Skeletal muscle satellite cell (primary cell): ENCODE measurements around the gene TTLL4.

Source experiments
- H3K27me3 ChIP-seq: 2 replicates; pipeline ENCODE4 v1.7.0; 2013; ENCODE audit warnings: low read length; ENCODE audit not compliant: control insufficient read depth, insufficient read depth
- H3K36me3 ChIP-seq: 2 replicates; pipeline ENCODE4 v1.7.0; 2013; ENCODE audit warnings: mild to moderate bottlenecking, control low read depth, low read length; ENCODE audit not compliant: insufficient read depth
- H3K4me1 ChIP-seq: 2 replicates; pipeline ENCODE4 v1.7.0; 2013; ENCODE audit warnings: low read length; ENCODE audit not compliant: control insufficient read depth, insufficient read depth
- H3K4me2 ChIP-seq: 2 replicates; pipeline ENCODE4 v1.7.0; 2013; ENCODE audit warnings: mild to moderate bottlenecking, low read length
- H3K4me3 ChIP-seq: 2 replicates; pipeline ENCODE4 v1.7.0; 2013; ENCODE audit warnings: low read length
- H3K9ac ChIP-seq: 2 replicates; pipeline ENCODE4 v1.7.0; 2013; ENCODE audit warnings: mild to moderate bottlenecking, low read depth, low read length, moderate library complexity
- H3K9me3 ChIP-seq: replicated peaks from 2 replicates; pipeline ENCODE4 v1.7.0; 2013; ENCODE audit warnings: mild to moderate bottlenecking, control low read depth, low read length

The TTLL4 gene

DNA sequence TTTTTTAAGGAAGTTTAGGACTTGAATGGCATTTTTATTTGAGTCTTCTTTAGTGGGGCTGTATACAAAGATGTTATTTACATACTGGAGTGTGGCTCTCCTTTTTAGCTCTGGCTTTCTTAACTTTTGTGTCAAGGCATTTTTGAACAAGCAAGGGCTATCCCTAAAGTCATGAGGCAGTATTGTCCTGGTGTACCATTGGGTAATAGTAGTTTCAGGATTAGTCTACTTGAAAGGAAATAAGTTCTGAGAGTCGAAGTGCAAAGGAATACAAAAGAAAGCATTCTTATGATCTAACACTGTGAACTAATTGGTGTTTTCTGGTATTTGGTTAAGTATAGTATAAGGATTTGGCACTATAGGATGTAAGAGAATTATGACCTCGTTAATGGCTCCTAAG lies 69.4 kb downstream of the TTLL4 start:
- Histone ChIP-seq H3K36me3 (peaks cover 2% of the 10 kb centered on the region), H3K4me2 (no peak overlapping the region), H3K9ac (no peak overlapping the region), H3K4me3 (no peak overlapping the region), H3K27me3 (peaks cover 4% of the 10 kb centered on the region), H3K9me3 (peaks cover 4% of the 10 kb centered on the region), H3K4me1 (peaks cover 19% of the 10 kb centered on the region)

DNA sequence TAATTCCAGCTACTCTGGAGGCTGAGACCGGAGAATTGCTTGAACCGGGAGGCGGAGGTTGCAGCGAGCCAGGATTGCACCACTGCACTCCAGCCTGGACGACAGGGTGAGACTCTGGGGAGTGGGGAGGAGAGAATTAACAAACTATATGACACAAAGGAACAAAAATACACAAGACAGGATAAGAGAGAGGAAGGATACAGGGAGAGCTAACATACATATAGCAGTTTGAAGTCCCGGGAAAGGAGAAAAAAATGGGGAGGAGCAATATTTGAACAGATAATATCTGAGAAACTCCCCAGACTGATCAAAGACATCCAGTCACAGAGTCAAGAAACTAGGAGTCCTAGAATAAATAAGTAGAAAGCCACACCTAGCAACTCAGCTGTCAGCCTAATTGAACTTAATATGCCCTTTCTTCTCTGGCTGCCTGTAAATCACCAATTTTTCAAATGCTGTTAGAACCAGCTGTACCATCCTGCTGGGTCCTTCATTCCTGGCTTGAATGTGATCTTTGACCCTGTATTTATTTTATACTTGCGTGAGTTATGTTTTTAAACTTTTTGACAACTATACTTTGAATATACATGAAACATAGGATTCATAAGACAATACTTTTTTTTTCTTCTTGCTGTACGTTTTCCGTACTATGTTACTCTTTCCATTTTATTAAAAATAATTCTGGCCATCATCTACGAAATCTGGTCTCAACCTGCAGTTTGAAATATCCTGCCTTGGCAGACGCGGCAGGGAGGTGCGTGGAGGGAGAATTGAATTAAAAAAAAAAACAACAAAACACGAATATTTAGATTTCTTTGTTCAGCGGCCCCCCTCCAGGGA lies 70.4 kb downstream of the TTLL4 start:
- peak overlapping the region; percentile 83 for H3K9ac ChIP-seq
- H3K4me1 ChIP-seq = peaks cover 19% of the 10 kb centered on the region
- H3K9me3 ChIP-seq = peaks cover 4% of the 10 kb centered on the region
- H3K4me3 ChIP-seq = peak overlapping the region; percentile 74
- H3K27me3 ChIP-seq = peaks cover 4% of the 10 kb centered on the region
- peak overlapping the region; percentile 94 for H3K4me2 ChIP-seq
- H3K36me3 ChIP-seq = peaks cover 2% of the 10 kb centered on the region

DNA sequence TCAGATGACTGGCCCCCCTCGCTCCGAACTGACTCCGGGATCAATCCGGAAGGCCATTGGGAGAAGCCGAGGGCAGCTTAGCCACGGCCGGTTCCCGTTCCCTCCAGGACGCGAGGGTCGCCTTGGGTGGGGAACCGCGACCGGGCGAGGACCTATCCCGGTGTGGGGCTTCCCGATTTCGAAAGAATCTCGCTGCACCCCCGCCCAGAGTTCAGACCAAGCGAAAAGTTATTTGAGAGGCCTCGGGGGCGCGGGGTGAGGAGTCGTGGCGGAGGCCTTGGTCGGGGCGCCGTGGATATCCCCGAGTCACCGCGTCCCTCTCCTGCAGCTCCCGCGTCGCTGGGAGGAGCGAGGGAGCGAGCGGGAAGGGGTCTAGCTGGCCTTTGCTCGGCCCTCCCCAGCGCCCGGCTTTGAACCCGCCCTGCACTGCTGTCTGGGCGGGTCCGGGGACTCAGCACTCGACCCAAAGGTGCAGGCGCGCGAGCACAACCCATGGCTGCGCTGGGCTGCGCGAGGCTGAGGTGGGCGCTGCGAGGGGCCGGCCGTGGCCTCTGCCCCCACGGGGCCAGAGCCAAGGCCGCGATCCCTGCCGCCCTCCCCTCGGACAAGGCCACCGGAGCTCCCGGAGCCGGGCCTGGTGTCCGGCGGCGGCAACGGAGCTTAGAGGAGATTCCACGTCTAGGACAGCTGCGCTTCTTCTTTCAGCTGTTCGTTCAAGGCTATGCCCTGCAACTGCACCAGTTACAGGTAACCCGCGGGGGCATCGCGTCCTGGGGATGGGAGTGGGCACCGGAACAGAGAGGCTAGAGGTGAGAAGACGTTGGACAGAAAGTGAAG lies 71.3 kb downstream of the TTLL4 start, which contains the start of gene CYP27A1:
TSS of gene CYP27A1 (plus strand) at position 457 of the 837 bp plus-strand sequence. CDS start at position 493, 36 bp downstream.
- H3K27me3 ChIP-seq = peaks cover 4% of the 10 kb centered on the region
- peaks cover 4% of the 10 kb centered on the region for H3K9me3 ChIP-seq
- peak within 1 kb of the TSS; percentile 74 for H3K4me3 ChIP-seq
- peaks cover 2% of the 10 kb centered on the region for H3K36me3 ChIP-seq
- peak within 1 kb of the TSS; percentile 94 for H3K4me2 ChIP-seq
- H3K9ac ChIP-seq = peak within 1 kb of the TSS; percentile 83
- peaks cover 19% of the 10 kb centered on the region for H3K4me1 ChIP-seq

DNA sequence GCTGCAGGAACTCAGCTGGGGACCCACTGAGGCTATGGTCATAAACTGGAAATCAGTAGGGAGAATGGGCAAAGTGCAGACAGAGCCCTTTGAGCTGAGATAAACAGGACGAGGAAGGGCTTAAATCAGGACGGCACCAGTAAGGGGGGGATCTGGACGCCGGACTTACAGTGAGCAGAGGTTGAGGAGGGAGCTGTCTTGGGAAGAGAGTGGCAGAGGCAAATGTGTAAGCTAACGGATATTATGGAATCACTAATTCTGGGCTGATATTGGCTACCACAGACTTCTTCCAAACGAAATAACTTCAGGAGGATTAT lies 71.9 kb downstream of the TTLL4 start:
- Histone ChIP-seq H3K9ac (peak overlapping the region; percentile 83), H3K36me3 (peaks cover 2% of the 10 kb centered on the region), H3K27me3 (peaks cover 4% of the 10 kb centered on the region), H3K9me3 (no peaks in the 10 kb centered on the region), H3K4me3 (peak overlapping the region; percentile 74), H3K4me2 (peak overlapping the region; percentile 94), H3K4me1 (peaks cover 19% of the 10 kb centered on the region)

DNA sequence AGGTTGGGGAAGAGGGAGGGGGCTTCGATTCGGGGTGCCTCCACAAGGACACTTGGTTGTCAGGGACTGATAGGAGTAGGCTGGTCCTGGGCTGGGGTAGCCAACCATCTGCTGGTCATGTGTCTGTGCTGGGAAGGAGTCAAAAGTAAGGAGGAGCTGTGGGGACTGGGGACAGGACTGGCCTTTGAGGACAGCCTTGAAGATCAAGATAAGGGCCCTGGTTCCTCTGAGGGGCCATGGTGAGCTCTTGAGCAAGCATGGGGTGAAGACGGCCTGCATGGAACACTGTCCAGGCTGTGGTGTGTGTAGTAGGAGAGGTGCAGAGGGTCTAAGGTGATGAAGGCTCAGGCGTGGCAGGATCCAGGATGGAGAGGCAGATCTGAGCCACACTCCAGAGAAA lies 73.1 kb downstream of the TTLL4 start:
- Histone ChIP-seq H3K9ac (no peak overlapping the region), H3K4me3 (no peak overlapping the region), H3K9me3 (no peaks in the 10 kb centered on the region), H3K4me2 (no peak overlapping the region), H3K27me3 (peaks cover 4% of the 10 kb centered on the region), H3K4me1 (peaks cover 19% of the 10 kb centered on the region), H3K36me3 (no peaks in the 10 kb centered on the region)

DNA sequence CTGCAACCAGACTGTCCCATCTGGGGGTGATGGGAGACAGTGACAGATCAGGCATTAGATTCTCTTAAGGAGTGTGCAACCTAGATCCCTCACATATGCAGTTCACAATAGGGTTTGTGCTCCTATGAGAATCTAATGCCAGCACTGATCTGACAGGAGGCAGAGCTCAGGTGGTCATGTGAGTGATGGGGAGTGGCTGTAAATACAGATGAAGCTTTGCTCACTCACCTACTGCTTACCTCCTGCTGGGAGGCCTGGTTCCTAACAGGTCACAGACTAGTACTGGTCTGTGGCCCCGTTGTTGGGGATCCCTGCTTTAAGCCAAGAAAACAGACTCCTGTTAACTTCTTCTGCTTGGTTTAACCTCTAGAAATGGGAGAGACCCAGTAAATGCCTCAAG lies 74.5 kb downstream of the TTLL4 start:
- Histone ChIP-seq H3K36me3 (no peaks in the 10 kb centered on the region), H3K4me1 (peaks cover 19% of the 10 kb centered on the region), H3K9me3 (no peaks in the 10 kb centered on the region), H3K9ac (no peak overlapping the region), H3K27me3 (peaks cover 4% of the 10 kb centered on the region), H3K4me2 (no peak overlapping the region), H3K4me3 (no peak overlapping the region)

DNA sequence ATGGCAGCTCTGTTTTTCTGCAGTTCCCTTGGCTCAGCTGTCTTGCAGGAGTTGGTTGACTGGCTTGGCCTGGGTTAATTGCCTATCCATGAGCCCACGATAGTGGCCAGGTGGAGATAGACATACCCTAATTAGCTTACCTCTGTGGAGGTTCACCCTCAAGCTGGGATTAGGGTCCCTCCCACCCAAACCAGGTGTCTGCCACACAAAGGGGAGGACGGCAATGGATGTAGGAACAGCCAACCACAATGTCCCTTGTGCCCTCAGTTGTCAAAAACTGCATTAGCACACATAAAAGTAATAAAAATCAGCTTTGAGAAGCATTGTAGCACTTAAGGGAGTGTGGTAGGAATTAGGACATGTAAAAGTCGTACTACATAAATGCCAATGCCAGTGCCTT lies 75.5 kb downstream of the TTLL4 start:
- peaks cover 16% of the 10 kb centered on the region for H3K4me1 ChIP-seq
- H3K9me3 ChIP-seq = no peaks in the 10 kb centered on the region
- no peaks in the 10 kb centered on the region for H3K36me3 ChIP-seq
- H3K9ac ChIP-seq = no peak overlapping the region
- peaks cover 4% of the 10 kb centered on the region for H3K27me3 ChIP-seq
- no peak overlapping the region for H3K4me3 ChIP-seq
- no peak overlapping the region for H3K4me2 ChIP-seq

DNA sequence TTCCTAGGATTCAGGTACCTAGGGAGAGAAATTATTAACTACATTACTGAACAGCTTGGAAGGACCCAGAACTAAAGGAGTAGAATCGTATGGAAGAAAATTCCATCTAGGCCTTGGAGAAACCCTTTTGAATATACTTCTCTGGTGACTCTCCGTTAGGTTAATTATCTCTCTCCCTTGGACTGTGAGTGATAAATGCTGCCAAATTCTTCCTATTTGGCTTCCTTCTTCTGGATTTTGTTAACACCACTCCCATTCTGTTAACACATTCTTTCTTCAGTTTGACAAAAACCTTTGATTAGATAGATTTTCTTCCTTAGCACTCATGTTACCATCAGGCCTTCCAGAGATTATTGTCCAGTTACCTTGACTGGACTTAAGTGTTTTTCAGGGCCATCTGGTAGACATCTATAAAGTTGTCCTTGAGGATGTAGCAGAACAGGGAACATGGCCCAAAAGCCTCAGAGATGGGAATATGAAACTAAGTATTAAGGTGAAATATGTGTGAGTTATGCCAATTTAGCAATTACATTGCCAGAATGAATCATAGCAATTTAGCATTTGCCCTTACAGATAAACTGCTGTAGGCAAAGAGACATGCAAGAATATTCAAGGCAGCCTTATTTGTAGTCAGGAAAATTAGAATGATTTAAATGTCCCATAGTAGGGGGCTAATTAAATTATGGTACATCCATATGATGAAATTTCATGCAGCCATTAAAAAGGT lies 78.1 kb downstream of the TTLL4 start:
- Histone ChIP-seq H3K9me3 (no peaks in the 10 kb centered on the region), H3K4me1 (no peaks in the 10 kb centered on the region), H3K9ac (no peak overlapping the region), H3K36me3 (no peaks in the 10 kb centered on the region), H3K4me3 (no peak overlapping the region), H3K27me3 (no peaks in the 10 kb centered on the region), H3K4me2 (no peak overlapping the region)

DNA sequence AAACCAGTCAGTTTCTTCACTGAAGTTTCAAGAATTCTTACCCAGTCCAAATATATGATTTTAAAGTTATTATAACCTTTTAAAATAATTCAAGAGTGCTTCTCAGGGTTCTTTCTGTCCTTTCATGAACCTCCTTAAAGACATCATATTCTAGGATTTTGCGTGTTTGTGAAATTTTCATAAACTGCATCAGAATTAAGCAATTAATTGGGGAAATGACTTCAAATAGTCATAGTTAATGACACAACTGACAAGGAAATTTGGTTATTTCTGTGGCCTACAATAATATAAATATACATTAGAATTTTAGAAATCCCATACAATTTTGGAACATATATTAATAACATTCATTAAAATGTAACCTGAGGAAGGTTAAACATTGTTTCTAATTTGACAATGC lies 81.8 kb downstream of the TTLL4 start:
- Histone ChIP-seq H3K4me1 (no peaks in the 10 kb centered on the region), H3K27me3 (peaks cover 3% of the 10 kb centered on the region), H3K9me3 (no peaks in the 10 kb centered on the region), H3K4me3 (no peak overlapping the region), H3K36me3 (no peaks in the 10 kb centered on the region), H3K9ac (no peak overlapping the region), H3K4me2 (no peak overlapping the region)

DNA sequence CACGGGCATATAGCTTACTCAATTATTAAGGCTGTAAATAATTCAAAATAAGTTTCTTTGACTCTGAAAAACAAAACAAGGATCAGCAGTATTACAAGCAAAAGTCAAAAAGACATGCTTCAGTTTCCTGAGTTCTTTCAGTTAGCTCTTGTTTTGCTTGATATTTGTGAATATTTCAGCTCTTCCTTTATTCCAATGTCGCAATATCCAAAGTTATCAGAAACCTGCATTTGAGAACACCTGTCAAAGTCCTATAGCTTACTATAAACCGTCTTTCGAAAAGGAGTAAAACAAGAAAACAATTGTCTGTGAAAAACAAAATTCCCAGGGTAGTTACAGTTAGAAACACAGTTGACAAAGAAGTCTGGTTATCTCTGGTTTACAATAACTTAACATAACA lies 86.1 kb downstream of the TTLL4 start:
- no peaks in the 10 kb centered on the region for H3K9me3 ChIP-seq
- peaks cover 3% of the 10 kb centered on the region for H3K27me3 ChIP-seq
- H3K4me3 ChIP-seq = no peak overlapping the region
- no peaks in the 10 kb centered on the region for H3K4me1 ChIP-seq
- no peak overlapping the region for H3K4me2 ChIP-seq
- H3K36me3 ChIP-seq = no peaks in the 10 kb centered on the region
- no peak overlapping the region for H3K9ac ChIP-seq

DNA sequence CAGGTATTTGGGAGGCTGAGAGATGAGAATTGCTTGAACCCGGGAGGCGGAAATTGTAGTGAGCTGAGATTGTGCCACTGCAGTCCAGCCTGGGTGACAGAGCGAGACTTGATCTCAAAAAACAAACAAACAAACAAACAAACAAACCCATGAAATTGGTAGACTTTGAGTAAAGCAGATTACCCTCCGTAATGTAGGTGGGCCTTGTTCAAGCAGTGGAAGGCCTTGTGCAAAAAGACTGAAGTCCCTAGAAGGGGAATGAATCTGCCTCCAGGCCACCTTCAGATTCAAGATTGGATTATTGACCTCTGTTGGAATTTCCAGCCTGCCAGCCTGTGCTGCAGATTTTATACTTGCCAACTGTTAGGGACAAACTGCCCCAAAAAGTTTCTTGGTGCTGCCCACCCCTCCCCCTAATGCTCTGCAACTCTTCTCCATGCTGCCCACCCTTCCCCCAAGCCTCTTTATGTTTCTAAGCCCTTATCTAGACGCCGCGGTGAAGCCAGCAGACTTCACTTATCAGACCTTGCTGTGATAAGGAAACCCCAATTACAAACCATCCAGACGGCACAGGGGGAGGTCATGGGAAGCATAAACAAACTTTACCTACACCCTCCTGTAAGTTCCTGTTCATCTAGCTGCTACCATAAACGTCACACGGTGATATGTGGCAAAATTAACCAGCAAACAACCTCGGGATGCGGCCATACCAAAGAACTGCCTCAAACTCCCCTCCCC lies 88.3 kb downstream of the TTLL4 start:
- Histone ChIP-seq H3K9me3 (no peaks in the 10 kb centered on the region), H3K4me3 (no peak overlapping the region), H3K4me1 (no peaks in the 10 kb centered on the region), H3K27me3 (peaks cover 3% of the 10 kb centered on the region), H3K9ac (no peak overlapping the region), H3K36me3 (no peaks in the 10 kb centered on the region), H3K4me2 (no peak overlapping the region)
